Measurements from ENCODE around the gene ATXN7L1. TPM values are rescaled to one million over a fixed set of nuclear protein-coding genes. Genes with fewer than 3 reads are reported as not detected.
"Not testable (repeated sequence)": the region's sequence is repeated elsewhere in the genome, so short reads cannot be mapped to it uniquely, and the experiment has no call there.

The ATXN7L1 gene
- total RNA-seq, 1 experiment from 2014 or later = 3.8 TPM

DNA sequence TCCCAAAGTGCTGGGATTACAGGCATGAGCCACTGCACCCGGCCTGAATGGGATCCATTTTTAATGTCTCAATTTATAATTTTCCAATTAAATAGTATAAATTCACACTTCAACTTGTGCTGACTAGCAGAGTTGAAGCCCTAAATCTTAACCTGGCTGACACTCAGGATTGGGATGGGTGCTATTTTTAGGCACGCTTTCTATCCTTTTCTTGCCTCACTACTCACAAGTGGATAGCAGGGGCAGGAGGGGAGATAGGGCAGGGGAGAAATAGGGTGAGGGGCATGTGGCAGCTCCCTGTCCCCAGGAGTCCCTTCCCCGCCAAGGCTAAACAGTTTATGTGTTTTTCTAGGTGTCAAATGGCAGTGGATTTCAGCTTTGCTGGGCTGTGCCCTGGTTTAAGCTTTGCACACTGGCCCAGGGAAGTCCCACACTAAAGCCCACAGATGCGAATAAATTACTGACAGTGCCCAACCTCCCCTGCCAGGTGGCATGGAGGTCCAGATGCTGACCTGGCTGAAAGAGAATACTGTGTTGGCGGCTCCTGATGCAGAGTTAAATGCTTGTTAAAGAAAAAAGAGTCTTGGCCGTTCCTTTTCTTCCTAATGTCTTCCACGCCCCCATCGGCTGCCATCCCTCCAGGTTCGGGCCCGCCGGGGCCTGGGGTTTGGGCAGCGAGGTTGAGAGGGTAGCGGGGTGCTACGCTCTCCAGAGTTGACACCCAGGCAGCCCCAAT, 259.0 kb downstream of the ATXN7L1 start:
- no peak for DNase-seq (ENCODE audit: low spot score)

DNA sequence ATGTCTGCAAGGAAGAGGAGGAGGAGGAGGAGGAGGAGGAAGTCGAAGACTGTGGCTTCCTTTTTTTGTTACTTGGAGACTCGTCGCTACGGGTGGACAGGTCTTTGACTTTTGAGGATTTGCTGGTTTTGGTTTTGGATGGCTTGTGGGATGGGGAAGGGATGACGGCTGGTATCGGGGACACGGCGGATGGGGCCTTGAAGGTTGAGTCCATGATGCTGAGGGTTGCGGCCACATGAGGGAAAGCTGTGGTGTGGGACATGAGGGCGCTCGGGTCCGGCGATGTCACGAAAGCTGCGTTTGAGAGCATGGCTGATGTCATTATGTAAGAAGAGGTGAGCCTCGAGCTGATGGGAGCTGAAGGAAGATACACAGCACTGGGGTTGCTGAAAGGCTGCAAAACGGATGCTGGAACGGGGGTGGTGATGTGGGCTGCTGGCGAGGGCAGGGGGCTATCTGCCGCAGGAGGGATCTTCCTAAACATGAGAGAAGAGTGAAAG, 262.0 kb downstream of the ATXN7L1 start:
- no peak for DNase-seq (ENCODE audit: low spot score)

DNA sequence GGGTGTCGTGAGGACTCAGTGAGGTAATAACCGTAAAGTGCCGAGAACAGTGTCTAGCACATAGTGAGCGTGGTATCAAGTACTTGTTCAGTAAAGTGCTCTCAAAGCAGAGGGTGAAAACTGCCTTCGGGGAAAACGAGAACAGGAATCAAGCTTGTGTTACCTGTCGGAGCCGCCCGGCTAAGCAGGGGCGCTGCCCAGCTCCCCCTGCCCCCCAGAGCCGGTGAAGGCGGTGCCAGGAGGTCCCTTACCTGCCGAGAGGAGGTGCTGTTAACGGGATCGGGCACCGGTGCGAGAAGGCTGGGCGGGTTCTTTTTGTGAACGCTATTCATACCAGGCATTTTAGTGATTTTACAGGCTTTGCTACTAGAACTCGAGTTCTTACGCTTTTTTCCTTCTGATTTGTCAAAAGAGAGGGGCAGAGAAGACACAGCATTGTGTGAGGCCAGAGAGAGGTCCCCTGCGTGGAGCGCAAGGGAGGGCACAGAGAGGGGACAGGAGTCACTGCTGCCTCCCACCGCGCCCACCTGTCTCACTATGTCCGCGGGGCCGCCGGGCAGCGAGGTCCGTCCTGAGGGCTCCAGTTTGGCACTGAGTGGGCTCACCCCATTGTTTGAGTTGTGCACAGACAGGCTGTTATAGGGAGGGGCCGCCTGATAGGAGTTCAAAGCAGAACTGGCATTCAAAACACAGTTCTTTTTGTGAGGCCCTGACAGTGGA, 262.6 kb downstream of the ATXN7L1 start:
- no peak for DNase-seq (ENCODE audit: low spot score)

DNA sequence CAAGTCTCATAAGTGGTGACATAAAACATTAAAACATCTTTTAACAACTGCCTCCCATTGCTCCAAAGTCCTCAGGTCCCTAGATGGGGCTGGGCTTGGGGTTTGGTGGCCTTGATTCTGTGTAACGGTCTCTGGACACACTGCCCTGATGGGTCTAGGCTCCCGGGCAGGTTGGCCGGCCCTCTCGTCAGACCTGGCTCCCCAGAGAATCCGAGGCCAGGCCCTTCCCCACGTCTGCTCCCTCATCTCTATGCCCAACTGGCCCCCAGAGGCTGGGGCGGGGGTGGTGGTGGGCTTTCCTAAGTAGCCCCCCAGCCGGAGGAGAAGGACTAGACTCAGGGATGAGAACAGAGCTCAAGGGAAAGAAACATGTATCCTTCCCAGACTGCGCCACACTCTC, 263.6 kb downstream of the ATXN7L1 start:
- DNase-seq (ENCODE audit: low spot score) = no peak

DNA sequence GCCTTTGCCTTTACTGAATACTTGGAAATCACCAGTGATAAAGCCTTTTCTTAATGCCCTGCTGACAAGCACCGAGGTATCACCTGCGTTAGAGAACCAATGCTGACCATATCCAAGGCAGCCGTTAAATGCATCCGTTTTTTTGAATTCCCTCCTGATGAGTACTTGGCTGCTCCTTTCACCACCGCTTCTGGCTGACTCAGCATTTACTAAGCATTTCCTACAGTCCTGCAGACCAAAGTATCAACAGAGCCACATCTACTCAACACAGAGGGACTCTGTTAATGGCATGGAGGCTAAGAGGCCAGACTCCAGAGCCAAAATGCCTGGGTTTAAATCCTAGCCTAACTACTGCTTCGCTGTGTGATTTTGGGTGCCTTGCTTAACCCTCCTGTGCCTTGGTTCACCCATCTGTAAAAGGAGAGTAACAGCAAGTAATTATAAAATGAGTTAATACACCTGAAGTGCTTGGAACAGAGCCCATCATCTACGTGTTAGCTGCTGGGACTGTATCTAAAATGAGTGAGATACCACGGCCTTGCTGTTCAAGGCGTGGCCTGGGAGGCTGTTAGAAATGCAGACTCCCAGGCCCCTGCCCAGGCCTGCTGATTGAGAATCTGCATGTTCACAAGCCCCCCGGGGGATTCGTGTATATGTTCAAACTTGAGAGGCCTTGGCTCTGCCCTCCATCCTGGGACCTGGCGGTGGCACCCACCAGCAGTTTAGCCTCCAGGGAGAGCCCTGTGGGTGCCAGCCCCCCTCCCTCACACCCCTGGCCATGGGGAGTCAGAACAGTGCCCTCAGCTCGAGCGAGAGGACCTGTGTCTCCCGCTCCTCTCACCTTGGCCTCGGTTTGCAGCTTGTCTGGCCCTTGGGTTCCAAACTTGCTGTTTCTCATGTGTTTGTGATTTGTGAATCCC, 264.3 kb downstream of the ATXN7L1 start:
- no peak for DNase-seq (ENCODE audit: low spot score)

DNA sequence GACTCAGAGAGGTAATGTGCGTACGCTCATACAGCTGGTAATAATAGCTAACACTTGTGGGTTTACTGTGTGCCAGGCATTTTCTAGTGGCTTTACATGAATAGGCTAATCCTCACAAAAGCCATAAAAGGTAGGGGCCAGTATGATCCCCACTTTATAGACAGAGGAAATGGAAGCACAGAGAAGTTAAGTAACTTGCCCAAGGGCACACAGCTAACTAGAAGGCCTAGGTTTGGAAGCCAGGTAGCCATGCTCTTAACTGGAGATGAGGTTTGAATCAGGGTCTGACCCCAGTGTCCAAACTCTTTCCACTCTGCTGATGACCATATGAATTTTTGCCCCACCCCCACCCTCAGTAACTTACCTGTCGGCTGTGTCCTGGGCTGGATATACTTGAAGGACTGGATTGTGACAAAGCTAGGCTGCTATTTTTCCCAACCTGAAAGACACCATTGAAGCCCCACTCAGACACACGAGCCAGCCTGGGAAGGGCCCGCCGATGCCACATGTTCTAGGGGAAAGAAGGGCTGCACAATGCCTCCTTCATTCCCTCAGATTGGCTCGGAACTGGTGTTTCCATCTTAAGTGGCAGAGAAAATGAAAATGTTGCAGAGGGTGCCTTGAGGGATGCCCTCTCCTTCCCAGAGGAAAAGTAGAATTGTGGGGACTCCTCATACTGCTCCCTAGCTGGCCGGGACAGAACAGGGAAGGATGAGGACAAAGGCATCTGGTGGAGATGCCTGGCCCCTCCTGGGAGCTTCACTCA, 266.1 kb downstream of the ATXN7L1 start:
- DNase-seq (ENCODE audit: low spot score) = no peak

DNA sequence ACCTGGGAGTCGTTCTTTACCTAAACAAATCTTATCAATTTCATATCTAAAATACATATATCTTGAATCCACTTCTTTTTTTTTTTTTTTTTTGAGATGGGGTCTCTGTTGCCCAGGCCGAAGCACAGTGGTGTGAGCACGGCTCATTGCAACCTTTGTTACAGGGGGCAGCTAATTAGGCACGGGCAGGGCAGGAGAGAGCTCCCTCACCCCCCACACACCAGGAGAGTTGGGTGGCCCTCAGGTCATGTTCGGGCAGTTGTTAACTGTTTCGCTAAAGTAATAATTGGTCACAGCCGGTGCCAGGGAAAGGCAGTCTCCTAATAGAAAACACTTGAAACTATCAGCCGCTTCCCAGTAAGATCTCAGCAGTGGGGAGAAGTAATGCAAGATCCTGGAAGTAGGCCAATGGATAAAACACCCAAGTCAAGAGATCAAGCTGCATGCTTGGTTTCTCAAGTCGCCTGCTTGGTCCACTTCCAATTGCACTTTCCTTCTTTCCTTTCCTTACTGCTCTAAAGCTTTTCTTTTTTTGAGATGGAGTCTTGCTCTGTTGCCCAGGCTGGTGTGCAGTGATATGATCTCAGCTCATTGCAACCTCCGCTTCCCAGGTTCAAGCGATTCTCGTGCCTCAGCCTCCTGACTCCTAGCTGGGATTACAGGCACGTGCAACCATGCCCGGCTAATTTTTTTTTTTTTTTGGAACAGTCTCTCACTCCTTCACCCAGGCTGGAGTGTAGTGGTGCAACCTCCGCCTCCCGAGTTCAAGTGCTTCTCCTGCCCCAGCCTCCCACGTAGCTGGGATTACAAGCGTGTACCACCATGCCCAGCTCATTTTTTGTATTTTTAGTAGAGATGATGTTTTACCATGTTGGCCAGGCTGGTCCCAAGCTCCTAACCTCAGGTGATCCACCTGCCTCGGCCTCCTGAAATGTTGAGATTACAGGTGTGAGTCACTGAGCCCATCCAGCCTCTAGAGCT, 273.8 kb downstream of the ATXN7L1 start:
- DNase-seq (ENCODE audit: low spot score) = no peak

DNA sequence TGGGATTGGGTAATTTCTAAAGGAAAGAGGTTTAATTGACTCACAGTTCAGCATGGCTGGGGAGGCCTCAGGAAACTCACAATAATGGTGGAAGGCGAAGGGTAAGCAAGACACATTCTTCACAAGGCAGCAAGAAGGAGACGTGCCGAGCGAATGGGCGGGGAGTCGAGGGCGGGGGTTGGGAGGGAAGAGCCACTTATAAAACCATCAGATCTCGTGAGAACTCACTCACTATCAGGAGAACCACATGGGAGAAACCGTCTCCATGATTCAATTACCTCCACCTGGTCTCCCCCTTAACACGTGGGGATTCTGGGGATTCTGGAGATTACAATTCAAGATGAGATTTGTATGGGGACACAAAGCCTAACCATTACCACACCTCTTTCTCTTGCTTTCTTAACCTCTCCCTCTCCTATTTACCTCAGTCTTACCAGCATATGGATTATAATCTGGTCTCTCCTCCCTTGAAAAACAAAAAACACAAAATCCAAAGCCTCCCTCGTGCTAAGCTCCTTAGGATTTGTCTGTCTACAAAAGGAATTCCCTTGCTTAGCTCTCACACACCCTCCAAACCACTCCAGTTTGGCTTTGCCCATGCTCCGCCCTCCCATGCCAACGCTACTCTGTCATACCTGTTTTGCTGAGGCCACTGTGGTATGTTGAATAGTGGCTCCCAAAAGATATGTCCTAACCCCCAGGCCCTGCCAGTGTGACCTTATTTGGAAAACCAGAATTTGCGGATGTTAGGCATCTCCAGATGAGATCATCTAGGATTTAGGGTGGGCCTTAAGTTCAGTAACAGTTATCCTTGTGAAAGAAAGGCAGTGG, 275.5 kb downstream of the ATXN7L1 start:
- DNase-seq (ENCODE audit: low spot score) = peak; percentile 48

DNA sequence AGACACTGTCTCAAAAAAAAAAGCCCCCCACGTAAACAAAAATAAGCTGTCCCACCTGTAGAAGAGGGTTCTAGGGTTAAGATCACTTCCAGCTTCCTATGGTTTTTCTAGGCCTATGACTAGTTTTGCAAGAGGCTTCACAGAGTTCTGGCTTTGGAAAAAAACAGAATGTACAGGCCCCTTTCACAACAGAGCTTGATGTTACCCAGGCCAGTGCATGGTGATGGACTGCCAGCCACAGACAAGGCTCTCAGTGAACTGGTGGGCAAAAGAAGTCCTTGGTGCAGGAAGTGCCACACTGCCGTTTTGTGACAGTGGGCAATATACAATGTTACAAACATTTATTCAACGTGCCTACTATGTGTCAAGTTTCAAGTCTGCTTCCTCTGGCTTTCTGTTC, 276.8 kb downstream of the ATXN7L1 start:
- DNase-seq (ENCODE audit: low spot score) = no peak

DNA sequence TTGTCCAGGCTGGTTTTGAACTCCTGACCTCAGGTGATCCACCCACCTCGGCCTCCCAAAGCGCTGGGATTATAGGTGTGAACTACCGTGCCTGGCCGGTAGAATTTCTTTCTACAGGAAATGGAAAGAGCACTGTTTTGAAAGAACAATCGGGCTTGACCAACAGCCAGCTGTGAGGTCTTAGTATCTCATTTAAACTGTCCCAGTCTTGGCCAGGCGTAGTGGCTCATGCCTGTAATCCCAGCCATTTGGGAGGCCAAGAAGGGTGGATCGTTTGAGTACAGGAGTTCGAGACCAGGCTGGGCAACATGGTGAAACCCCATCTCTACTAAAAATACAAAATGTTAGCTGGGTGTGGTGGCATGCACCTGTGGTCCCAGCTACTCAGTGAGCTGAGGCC, 277.3 kb downstream of the ATXN7L1 start:
- not testable (repeated sequence) for DNase-seq (ENCODE audit: low spot score)

DNA sequence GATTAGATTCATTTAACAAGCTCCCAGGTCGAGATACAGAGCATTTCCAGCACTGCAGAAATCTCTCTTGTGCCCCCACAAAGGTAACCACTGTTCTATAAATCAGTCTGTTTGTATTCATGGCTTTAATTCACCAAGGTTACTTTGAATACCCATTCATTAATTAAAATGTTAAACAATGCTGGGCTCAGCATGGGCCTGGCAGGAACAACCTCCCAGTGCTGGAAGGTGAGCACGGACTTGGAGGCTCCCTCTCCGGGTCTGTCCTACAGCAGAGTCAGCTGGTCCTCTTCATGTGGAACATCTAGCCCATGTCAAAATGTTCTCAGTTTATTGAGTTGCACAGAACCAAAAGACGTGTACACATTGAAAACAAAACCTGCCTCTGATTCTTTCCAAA, 279.5 kb downstream of the ATXN7L1 start:
- DNase-seq (ENCODE audit: low spot score) = no peak

DNA sequence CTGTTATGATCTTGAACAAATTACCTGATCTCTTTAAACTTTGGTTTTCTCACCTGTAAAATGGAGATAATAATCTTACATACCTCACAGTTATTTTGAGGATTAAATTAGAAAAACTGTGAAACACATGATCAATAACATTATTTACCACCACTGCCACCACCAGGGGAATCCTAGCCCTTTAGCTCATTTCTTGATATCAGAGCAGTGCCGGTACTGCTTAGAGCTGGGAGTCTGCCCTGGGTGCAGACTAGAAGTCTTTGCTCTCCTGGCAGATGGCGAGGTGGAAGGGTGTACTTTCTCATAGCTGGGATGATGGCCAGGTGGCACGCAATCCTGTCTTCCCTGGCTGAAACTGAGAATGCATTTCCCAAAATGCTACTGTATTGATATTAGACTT, 282.4 kb downstream of the ATXN7L1 start:
- no peak for DNase-seq (ENCODE audit: low spot score)

DNA sequence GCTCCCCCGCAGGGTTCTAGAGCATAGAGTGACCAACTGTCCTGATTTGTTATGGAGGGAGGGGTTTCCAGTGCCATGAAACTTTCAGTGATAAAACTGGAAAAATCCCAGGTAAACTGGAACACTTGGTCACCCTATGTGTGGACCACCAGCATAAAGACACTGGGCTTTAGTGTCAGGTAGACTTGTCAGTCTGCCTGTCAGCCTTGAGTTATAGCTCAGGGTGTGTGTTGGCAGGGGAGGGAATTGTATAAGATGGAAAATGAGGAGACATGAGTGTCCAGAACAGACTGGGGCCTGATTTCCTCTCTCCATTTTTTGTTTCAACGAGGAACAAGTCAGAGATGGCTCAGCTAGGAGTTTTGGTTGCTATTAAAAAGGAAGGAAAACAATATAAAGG, 284.9 kb downstream of the ATXN7L1 start:
- no peak for DNase-seq (ENCODE audit: low spot score)

DNA sequence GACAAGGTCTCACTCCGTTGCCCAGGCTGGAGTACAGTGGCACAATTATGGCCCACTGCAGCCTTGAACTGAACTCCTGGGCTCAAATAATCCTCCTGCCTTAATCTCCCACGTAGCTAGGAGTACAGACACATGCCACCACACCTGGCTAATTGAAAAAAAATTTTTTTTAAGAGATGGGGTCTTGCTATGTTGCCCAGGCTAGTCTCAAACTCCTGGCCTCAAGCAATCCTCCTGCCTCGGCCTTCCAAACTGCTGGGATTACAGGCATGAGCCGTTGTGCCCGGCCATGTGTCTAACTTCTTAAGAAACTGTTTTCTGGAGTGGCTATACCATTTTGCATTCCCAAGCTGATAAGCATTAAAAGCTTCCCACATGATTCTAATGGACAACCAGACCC, 285.6 kb downstream of the ATXN7L1 start:
- no peak for DNase-seq (ENCODE audit: low spot score)

DNA sequence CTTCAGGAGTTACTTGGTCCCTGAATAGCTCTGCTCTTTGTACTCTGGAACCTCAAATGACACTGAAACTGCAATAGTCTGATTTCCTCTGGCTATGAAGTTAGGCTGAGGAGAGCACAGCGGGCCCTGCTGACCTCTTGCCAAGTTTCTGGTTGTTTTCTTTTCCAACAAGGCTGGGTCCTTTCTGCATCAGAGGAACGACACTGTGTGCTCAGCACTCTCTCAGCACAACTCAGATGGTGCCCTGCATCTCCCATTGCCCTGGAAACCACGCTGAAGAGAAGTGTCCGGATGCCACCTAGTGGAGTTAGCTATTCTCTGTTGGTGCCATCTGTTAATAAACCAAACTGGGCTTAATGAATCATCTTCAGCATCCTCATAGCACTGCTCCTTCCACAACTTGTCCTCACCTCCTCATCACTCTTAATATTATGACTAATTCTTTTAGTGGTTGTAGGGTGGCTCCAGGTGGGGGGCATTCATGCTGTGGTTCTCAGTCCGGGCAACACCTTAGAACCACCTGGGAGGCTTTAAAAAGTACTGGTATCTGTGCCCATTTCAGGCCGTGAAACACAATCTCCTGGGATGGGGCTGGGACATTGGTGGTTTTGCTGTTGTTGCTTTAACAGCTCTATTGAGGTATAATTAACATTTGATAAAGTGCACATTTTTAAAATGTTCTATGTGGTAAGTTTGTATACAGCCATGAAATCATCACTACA, 286.9 kb downstream of the ATXN7L1 start:
- peak; percentile 87 for DNase-seq (ENCODE audit: low spot score)

DNA sequence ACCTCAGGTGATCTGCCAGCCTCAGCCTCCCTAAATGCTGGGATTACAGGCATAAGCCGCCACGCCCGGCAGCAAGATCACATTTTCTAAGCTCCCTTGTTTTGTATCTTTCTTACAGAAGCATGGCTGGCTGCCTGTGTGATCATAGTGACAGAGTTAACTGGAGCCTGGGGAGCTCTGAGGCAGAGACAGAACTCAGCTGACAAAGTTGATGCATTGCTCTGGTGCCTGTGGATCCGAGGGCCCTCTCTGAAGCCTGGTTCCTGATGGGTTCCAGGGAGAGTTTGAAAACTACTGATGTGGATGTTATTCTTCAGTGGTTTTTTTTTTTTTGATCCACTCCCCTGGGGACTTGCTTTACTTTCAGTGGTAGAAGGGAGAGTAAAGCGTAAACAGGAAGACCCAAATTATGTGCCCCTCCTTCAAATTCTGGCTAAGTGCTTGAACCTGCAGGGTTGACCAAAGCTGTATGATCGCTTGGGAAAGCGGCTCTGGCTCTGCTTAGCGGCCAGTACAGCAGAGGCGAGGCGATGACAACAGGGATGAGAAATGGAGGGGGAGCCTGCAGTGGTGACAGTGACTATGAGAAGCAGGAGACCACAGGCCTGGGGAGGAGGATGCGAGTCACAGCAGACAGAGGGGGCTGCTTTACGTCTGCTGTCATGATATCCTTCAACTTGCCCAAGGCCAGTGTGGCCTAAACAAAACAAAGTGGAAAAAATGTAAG, 288.3 kb downstream of the ATXN7L1 start:
- DNase-seq (ENCODE audit: low spot score) = no peak

DNA sequence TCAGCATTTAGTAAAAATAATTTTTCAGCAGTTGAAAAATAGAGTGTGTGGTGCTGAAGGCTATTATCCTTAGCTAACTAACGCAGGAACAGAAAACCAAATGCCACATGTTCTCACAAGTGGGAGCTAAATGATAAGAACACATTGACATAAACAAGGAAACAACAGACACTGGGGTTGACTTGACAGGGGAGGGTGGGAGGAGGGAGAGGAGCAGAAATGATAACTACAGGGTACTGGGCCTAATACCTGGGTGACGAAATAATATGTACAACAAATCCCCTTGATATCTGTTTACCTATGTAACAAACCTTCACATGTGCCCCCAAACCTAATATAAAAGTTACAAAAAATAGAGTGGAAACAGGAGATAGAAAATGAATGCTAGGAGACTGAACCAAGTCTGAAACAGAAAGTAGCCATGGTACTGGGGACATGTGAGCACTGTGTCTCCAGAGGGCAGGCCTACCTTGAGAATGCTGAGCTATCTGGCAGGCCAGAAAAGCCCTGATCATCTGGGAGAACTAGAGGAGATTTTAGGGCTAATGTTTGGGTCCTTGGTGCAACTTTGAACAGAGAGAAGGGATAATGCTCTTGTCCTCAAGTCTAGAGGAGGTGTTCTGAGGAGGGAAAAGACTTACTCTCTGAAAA, 290.4 kb downstream of the ATXN7L1 start:
- DNase-seq (ENCODE audit: low spot score) = no peak
